ENCODE measurements around the gene CAMTA1. TPM values are rescaled to one million over a fixed set of nuclear protein-coding genes. Genes with fewer than 3 reads are reported as not detected.

Gene CAMTA1
- total RNA-seq, 3 donors from 2014 or later = 73.4 to 114 (median 82.6) TPM

DNA sequence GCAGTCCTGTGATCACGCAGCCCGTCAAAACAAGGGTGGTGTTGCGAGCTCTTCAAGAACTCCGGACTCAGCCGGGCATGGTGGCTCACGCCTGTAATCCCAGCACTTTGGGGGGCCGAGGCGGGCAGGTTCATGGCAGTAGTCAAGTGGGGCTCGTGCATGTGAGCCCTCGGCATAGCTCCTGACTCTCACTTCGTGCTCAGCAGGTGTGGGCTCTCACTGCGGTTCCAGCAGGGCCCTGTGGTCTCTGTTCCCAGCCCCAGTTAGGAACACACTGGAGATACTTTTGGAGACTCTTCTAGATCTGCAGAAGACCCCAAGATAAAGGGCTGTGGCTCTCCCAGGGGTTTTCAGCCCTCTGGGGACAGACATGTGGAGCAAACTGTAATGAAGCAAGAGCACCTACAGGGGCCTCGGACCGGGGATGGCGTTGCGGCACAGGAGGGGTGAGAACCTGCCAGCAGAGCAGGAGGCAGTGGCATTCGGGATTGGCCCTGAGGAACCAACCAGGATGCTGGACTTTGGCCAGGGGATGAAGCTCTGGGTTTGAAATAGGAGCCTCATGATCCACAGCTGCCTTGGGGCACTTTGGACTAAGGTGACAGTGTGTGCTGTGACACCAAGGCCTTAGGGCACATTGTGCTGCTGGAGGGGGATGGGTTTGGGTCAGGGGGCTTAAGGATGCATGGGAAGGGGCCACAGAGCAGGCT lies 443.2 kb downstream of the CAMTA1 start:
- Histone ChIP-seq H3K36me3 (ENCODE audit: low read depth) (no peaks in the 10 kb centered on the region), H3K9me3 (no peaks in the 10 kb centered on the region), H3K4me3 (no peak overlapping the region), H3K4me1 (ENCODE audit: low read depth) (no peaks in the 10 kb centered on the region)
- intact Hi-C loops (cut with DNase I, micrococcal nuclease) = no loop called here
- ATAC-seq (no peak), DNase-seq (no peak)
- TF ChIP-seq, protein P1, sequence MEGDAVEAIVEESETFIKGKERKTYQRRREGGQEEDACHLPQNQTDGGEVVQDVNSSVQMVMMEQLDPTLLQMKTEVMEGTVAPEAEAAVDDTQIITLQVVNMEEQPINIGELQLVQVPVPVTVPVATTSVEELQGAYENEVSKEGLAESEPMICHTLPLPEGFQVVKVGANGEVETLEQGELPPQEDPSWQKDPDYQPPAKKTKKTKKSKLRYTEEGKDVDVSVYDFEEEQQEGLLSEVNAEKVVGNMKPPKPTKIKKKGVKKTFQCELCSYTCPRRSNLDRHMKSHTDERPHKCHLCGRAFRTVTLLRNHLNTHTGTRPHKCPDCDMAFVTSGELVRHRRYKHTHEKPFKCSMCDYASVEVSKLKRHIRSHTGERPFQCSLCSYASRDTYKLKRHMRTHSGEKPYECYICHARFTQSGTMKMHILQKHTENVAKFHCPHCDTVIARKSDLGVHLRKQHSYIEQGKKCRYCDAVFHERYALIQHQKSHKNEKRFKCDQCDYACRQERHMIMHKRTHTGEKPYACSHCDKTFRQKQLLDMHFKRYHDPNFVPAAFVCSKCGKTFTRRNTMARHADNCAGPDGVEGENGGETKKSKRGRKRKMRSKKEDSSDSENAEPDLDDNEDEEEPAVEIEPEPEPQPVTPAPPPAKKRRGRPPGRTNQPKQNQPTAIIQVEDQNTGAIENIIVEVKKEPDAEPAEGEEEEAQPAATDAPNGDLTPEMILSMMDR (IDR thresholded peaks at IDR 0.05) = no peak

DNA sequence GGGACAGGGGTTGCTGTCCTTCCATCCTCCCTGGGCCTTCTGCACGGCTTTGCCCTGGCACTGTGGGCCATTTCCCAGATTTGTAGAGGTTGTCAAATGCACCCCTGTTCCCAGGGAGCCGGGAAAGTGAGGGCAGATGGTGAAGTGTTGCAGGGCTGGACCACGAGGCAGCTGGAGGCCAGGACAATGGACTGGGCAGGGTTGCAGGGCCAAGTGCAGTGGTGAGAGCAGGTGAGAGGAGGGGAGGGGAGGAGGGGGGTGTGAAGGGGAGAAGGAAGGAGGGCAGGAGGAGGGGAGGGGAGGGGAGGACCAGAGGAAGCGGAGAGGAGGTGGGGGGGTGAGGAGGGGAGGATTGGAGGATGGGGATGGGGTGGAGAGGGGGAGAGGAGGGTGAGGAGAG lies 443.9 kb downstream of the CAMTA1 start:
- DNase-seq (no peak), ATAC-seq (no peak)
- no peaks in the 10 kb centered on the region for H3K4me1 ChIP-seq (ENCODE audit: low read depth)
- intact Hi-C loops (cut with DNase I, micrococcal nuclease) = no loop called here
- no peak overlapping the region for H3K4me3 ChIP-seq
- no peaks in the 10 kb centered on the region for H3K36me3 ChIP-seq (ENCODE audit: low read depth)
- TF ChIP-seq, protein P1 (IDR thresholded peaks at IDR 0.05) = no peak
- H3K9me3 ChIP-seq = no peaks in the 10 kb centered on the region

DNA sequence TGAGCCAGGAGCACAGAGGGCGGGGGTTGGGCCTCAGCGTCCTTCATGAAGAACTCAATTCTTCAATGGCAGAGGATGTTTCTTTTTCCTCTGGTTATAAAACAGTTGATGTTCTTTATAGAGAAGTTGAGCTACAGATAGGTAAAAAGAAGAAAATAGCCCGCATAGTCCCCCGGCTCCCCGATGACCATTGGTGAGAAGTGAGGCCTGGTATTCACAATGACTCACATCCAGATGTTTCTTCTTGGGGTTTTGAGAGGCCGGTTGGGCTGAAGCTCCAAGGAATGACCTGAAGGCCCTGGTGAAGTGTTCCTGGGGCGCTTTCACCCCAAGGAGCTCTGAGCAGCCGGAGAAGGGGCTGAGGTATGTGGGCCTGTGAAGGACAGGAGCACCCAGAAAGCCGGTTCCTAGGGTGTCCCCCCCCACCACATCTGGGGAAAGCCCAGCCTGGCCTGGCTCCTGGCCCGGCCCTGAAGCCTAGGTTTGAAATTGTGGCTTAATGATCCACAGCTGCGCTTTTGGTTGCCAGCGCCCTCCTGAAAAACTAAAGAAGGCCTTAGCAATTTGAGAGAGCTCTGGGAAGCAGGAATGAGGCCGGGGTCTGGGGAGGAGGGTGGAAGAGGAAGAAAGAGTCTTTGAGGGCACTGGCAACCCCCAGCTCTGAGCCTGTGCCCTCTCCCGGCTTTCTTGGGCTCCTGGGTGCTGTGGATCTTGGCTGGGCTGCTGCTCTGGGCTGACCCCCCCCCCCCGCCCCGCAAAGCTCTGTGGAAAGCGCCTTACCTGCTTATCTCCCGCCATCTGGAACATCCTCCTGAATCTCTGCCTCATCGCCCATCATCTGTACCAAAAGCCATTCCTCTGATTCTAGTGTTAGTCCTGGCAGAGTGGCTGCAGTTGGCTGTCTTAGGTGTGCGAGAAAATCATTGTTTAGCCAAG lies 444.7 kb downstream of the CAMTA1 start:
- H3K4me1 ChIP-seq (ENCODE audit: low read depth) = no peaks in the 10 kb centered on the region
- ATAC-seq = no peak
- H3K36me3 ChIP-seq (ENCODE audit: low read depth) = no peaks in the 10 kb centered on the region
- DNase-seq = no peak
- TF ChIP-seq, protein P1 (IDR thresholded peaks at IDR 0.05) = no peak
- intact Hi-C loops (cut with DNase I, micrococcal nuclease) = no loop called here
- no peaks in the 10 kb centered on the region for H3K9me3 ChIP-seq
- H3K4me3 ChIP-seq = no peak overlapping the region

DNA sequence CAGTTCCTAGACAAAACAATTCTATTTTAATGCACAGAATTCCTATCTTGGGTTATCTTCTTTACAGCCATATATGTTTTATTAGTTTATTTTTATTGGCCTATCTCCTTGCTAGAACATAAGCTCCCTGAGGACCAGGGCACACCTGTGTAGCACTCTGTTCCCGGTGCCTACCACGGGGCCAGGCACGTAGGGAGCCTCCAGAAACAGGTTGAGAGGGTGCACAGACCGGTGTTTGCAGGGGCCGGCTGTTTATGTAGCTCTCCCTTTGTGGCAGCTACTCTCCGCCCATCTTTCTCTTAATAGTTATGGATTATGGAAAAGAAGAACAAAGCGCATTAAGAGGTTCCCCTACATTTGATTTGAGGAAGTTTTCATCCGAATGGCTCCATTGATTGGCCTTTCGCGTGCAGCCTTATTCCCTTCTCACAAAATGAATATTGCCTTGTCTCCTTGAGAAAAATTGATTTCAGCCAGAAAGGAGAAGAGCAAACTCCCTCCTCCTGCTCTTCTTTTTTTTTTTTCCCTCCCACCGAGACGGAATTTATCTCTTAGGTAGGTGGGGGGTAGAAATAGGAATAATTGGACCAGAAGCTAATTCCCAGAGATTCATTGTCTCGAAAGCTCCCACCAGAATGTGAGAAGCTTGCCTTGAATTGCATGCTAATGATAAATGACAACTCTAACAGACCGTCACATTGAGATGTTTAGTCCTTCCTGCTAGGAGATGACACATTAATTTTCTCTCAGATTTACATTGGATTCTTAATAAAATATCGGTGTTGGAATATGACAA lies 447.4 kb downstream of the CAMTA1 start:
- TF ChIP-seq, protein P1 (IDR thresholded peaks at IDR 0.05) = no peak
- no peak overlapping the region for H3K4me3 ChIP-seq
- intact Hi-C loops (cut with DNase I, micrococcal nuclease) = no loop called here
- H3K36me3 ChIP-seq (ENCODE audit: low read depth) = no peaks in the 10 kb centered on the region
- DNase-seq = no peak
- no peaks in the 10 kb centered on the region for H3K9me3 ChIP-seq
- no peaks in the 10 kb centered on the region for H3K4me1 ChIP-seq (ENCODE audit: low read depth)
- ATAC-seq = no peak

DNA sequence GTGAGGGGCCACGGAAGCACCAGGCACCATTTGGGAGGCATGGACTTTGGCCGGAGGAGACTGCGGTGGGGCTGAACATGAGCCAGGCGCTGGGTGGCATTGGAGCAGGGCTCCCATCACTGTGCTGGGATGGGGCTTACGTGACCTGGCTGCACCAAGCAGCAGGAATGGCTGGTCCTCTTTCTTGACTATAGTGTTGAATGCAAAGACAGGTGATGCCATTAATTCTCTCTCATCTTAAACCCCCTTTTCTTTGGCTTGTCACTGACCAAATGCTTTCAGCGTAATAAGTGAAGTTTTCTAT lies 447.9 kb downstream of the CAMTA1 start:
- TF ChIP-seq, protein P1 (IDR thresholded peaks at IDR 0.05) = no peak
- ATAC-seq = no peak
- DNase-seq = no peak
- no peaks in the 10 kb centered on the region for H3K4me1 ChIP-seq (ENCODE audit: low read depth)
- H3K4me3 ChIP-seq = no peak overlapping the region
- H3K36me3 ChIP-seq (ENCODE audit: low read depth) = no peaks in the 10 kb centered on the region
- H3K9me3 ChIP-seq = no peaks in the 10 kb centered on the region
- intact Hi-C loops (cut with DNase I, micrococcal nuclease) = no loop called here

All from mucosa of descending colon (tissue), 3 donors.